Hepatocyte (in vitro differentiated cells): ENCODE measurements around the gene S100A5.

Experiments used
- CTCF ChIP-seq: fragments of 200-600 bp; sonication (generic); IDR thresholded peaks from 2 replicates; pipeline ENCODE4 v1.5.1; 2016; ENCODE audit warnings: antibody characterized with exemption, mild to moderate bottlenecking; ENCODE audit not compliant: poor library complexity
- EZH2 ChIP-seq: fragments of 200-600 bp; sonication (generic); IDR thresholded peaks from 2 replicates; pipeline ENCODE4 v1.6.1; 2016; ENCODE audit warnings: antibody characterized with exemption, mild to moderate bottlenecking, borderline replicate concordance

GRCh38 chr1:153567621-153568366 is 27.1 kb upstream of the S100A5 start:
- no peak for TF ChIP-seq CTCF
- no peak for TF ChIP-seq EZH2
